Measurements from ENCODE around the gene PITRM1. TPM values are rescaled to one million over a fixed set of nuclear protein-coding genes. Genes with fewer than 3 reads are reported as not detected.

The PITRM1 gene
- polyA plus RNA-seq, 1 donor (not counting 4 experiments of a cell fraction or from before 2014, with no cell fraction given), result 47.2 TPM

DNA sequence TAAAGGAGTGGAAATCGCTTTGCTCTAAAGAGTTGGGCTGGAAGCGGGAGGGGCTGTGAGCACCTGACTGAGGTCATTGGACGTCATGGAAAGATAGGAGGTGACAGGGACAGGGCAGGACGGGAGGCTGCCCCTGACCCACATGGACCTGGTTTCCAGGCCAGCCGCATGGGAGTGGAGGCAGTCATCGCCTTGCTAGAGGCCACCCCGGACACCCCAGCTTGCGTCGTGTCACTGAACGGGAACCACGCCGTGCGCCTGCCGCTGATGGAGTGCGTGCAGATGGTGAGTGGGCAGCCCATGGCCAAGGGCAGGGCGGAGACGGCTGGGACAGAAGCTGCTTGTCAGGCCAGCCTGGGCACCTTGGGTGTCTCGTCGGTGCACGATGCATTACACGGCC, 63.4 kb downstream of the PITRM1 start:
- Histone ChIP-seq H3K27ac (ENCODE audit: control insufficient read depth, insufficient read depth, low read length) (no peak overlapping the region), H3K4me1 (ENCODE audit: control insufficient read depth, extremely low read depth, insufficient read depth, low read length) (peaks cover 13% of the 10 kb centered on the region), H3K36me3 (ENCODE audit: control insufficient read depth in 2 of 2, extremely low read depth in 1 of 2, insufficient read depth in 2 of 2, low read length in 2 of 2) (peaks cover 43 to 47% of the 10 kb centered on the region in 2 experiments), H4K20me1 (ENCODE audit: control insufficient read depth, extremely low read depth, insufficient read depth, low read length) (no peaks in the 10 kb centered on the region), H3K4me3 (ENCODE audit: control insufficient read depth in 2 of 3, extremely low read depth in 1 of 3, insufficient read depth in 2 of 3, low read depth in 1 of 3, low read length in 3 of 3) (no peak overlapping the region), H3K4me2 (ENCODE audit: control insufficient read depth, extremely low read depth, insufficient read depth, low read depth, low read length) (no peak overlapping the region), H3K79me2 (ENCODE audit: control insufficient read depth, insufficient read depth, low read length) (peaks cover 22% of the 10 kb centered on the region), H3K9ac (ENCODE audit: control insufficient read depth, extremely low read depth, insufficient read depth, low read length) (no peak overlapping the region), H2AFZ (ENCODE audit: control insufficient read depth, low read length) (no peak overlapping the region), H3K9me3 (ENCODE audit: control insufficient read depth, low read depth, low read length) (no peaks in the 10 kb centered on the region), H3K27me3 (ENCODE audit: control insufficient read depth, extremely low read depth, insufficient read depth, low read length) (no peaks in the 10 kb centered on the region), H3K9me1 (ENCODE audit: control insufficient read depth, extremely low read depth, insufficient read depth, low read length) (no peaks in the 10 kb centered on the region)
- TF ChIP-seq EZH2 (IDR thresholded peaks at IDR 0.05; ENCODE audit: low read length), result no peak
- TF ChIP-seq, protein P1, sequence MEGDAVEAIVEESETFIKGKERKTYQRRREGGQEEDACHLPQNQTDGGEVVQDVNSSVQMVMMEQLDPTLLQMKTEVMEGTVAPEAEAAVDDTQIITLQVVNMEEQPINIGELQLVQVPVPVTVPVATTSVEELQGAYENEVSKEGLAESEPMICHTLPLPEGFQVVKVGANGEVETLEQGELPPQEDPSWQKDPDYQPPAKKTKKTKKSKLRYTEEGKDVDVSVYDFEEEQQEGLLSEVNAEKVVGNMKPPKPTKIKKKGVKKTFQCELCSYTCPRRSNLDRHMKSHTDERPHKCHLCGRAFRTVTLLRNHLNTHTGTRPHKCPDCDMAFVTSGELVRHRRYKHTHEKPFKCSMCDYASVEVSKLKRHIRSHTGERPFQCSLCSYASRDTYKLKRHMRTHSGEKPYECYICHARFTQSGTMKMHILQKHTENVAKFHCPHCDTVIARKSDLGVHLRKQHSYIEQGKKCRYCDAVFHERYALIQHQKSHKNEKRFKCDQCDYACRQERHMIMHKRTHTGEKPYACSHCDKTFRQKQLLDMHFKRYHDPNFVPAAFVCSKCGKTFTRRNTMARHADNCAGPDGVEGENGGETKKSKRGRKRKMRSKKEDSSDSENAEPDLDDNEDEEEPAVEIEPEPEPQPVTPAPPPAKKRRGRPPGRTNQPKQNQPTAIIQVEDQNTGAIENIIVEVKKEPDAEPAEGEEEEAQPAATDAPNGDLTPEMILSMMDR (optimal IDR thresholded peaks at IDR 0.05 in 1 of 3, IDR thresholded peaks at IDR 0.05 in 1 of 3, conservative IDR thresholded peaks at IDR 0.05 in 1 of 3; ENCODE audit: extremely low read depth in 1 of 3, insufficient read depth in 2 of 3, low read length in 3 of 3), result no peak
- DNase-seq (ENCODE audit: low read depth, low spot score), result no peak
- dilution Hi-C loops (cut with MboI; ENCODE audit: extremely low pct_ligation_motif_present, low sequenced_read_pairs), result no loop called here
- FAIRE-seq, result no peak

DNA sequence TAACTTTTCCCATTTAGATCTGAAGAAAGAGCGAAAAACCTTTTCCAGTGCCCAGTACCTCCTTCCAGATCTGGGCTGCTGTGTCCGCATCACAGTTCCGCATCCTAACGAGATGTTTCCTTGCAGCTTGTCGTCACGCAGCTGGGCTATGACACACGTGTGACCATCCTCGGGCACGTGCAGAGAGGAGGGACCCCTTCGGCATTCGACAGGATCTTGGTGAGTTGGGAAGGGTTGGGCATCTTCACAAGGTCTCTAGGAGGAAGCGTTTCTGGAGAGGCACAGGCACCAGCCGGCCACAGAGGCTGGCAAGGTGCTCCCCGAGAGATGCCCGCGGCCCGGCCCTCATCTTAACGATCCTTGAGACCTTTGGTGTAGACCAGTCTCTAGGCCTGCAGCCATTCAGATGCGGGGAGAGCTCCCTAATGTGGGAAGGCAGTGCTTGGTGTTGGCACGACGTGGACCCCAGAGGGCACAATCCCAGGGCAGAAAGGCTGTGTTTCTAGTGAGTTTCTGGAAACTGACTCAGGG, 63.9 kb downstream of the PITRM1 start:
- TF ChIP-seq, protein P1 (optimal IDR thresholded peaks at IDR 0.05 in 1 of 3, IDR thresholded peaks at IDR 0.05 in 1 of 3, conservative IDR thresholded peaks at IDR 0.05 in 1 of 3; ENCODE audit: extremely low read depth in 1 of 3, insufficient read depth in 2 of 3, low read length in 3 of 3), result no peak
- TF ChIP-seq EZH2 (IDR thresholded peaks at IDR 0.05; ENCODE audit: low read length), result no peak
- no peaks in the 10 kb centered on the region for H3K9me3 ChIP-seq (ENCODE audit: control insufficient read depth, low read depth, low read length)
- H3K4me3 ChIP-seq (ENCODE audit: control insufficient read depth in 2 of 3, extremely low read depth in 1 of 3, insufficient read depth in 2 of 3, low read depth in 1 of 3, low read length in 3 of 3), result no peak overlapping the region
- DNase-seq (ENCODE audit: low read depth, low spot score), result no peak
- no peaks in the 10 kb centered on the region for H4K20me1 ChIP-seq (ENCODE audit: control insufficient read depth, extremely low read depth, insufficient read depth, low read length)
- peaks cover 44 to 45% of the 10 kb centered on the region in 2 experiments for H3K36me3 ChIP-seq (ENCODE audit: control insufficient read depth in 2 of 2, extremely low read depth in 1 of 2, insufficient read depth in 2 of 2, low read length in 2 of 2)
- H3K79me2 ChIP-seq (ENCODE audit: control insufficient read depth, insufficient read depth, low read length), result peaks cover 22% of the 10 kb centered on the region
- no peaks in the 10 kb centered on the region for H3K27me3 ChIP-seq (ENCODE audit: control insufficient read depth, extremely low read depth, insufficient read depth, low read length)
- FAIRE-seq, result no peak
- no peak overlapping the region for H3K9ac ChIP-seq (ENCODE audit: control insufficient read depth, extremely low read depth, insufficient read depth, low read length)
- no peak overlapping the region for H3K4me2 ChIP-seq (ENCODE audit: control insufficient read depth, extremely low read depth, insufficient read depth, low read depth, low read length)
- peak overlapping the region; percentile 97 for H3K27ac ChIP-seq (ENCODE audit: control insufficient read depth, insufficient read depth, low read length)
- dilution Hi-C loops (cut with MboI; ENCODE audit: extremely low pct_ligation_motif_present, low sequenced_read_pairs), result no loop called here
- H2AFZ ChIP-seq (ENCODE audit: control insufficient read depth, low read length), result no peak overlapping the region
- peaks cover 13% of the 10 kb centered on the region for H3K4me1 ChIP-seq (ENCODE audit: control insufficient read depth, extremely low read depth, insufficient read depth, low read length)
- H3K9me1 ChIP-seq (ENCODE audit: control insufficient read depth, extremely low read depth, insufficient read depth, low read length), result no peaks in the 10 kb centered on the region

Measured in keratinocyte (primary cell).